SK-N-SH treated with all-trans-retinoic acid at 6 μM for 48 hours (cell line): ENCODE results near the gene XAB2.

Experiments used
- ARNTL ChIP-seq: fragments of 450-650 bp; formaldehyde crosslinking; IDR thresholded peaks from 2 replicates; pipeline ENCODE4 v1.5.0; 2020; ENCODE audit warnings: low read depth, mild to moderate bottlenecking, moderate library complexity, borderline replicate concordance
- CREB5 ChIP-seq: fragments of 250-450 bp; sonication (Bioruptor Pico); IDR thresholded peaks from 2 replicates; pipeline ENCODE4 v1.5.1; 2020; ENCODE audit warnings: low read depth, mild to moderate bottlenecking, moderate library complexity
- CSDC2 ChIP-seq: fragments of 250-450 bp; sonication (Bioruptor Pico); IDR thresholded peaks from 2 replicates; pipeline ENCODE4 v1.5.0; 2020; ENCODE audit warnings: mild to moderate bottlenecking, moderate library complexity
- ESRRG ChIP-seq: fragments of 250-450 bp; sonication (Bioruptor Pico); IDR thresholded peaks from 2 replicates; pipeline ENCODE4 v1.6.1; 2021; ENCODE audit warnings: mild to moderate bottlenecking
- PATZ1 ChIP-seq: fragments of 250-450 bp; sonication (Bioruptor Pico); IDR thresholded peaks from 2 replicates; pipeline ENCODE4 v1.8.0; 2020; ENCODE audit warnings: mild to moderate bottlenecking, moderate library complexity, borderline replicate concordance
- POU6F1 ChIP-seq: fragments of 250-450 bp; sonication (Bioruptor Pico); IDR thresholded peaks from 2 replicates; pipeline ENCODE4 v1.8.0; 2021; ENCODE audit warnings: low read depth, mild to moderate bottlenecking, moderate library complexity, borderline replicate concordance
- PPARA ChIP-seq: fragments of 250-450 bp; sonication (Bioruptor Pico); IDR thresholded peaks from 2 replicates; pipeline ENCODE4 v1.5.0; 2020; ENCODE audit warnings: mild to moderate bottlenecking, borderline replicate concordance
- RARB ChIP-seq: fragments of 250-450 bp; sonication (Bioruptor Pico); IDR thresholded peaks from 2 replicates; pipeline ENCODE4 v1.8.0; 2021; ENCODE audit warnings: mild to moderate bottlenecking, moderate library complexity
- TCF4 ChIP-seq: fragments of 250-450 bp; sonication (Bioruptor Pico); IDR thresholded peaks from 2 replicates; pipeline ENCODE4 v1.8.0; 2021; ENCODE audit warnings: mild to moderate bottlenecking, moderate library complexity, borderline replicate concordance
- TOX ChIP-seq: fragments of 250-450 bp; sonication (Bioruptor Pico); IDR thresholded peaks from 2 replicates; pipeline ENCODE4 v1.8.0; 2021; ENCODE audit warnings: mild to moderate bottlenecking, moderate library complexity, borderline replicate concordance
- TSHZ2 ChIP-seq: fragments of 250-450 bp; sonication (Bioruptor Pico); IDR thresholded peaks from 2 replicates; pipeline ENCODE4 v1.5.0; 2020; ENCODE audit warnings: mild to moderate bottlenecking, moderate library complexity
- ZFP3 ChIP-seq: fragments of 250-450 bp; sonication (Bioruptor Pico); IDR thresholded peaks from 2 replicates; pipeline ENCODE4 v1.5.0; 2020; ENCODE audit warnings: mild to moderate bottlenecking, moderate library complexity
- ZNF70 ChIP-seq: fragments of 450-650 bp; formaldehyde crosslinking; IDR thresholded peaks from 2 replicates; pipeline ENCODE4 v1.5.0; 2020; ENCODE audit warnings: mild to moderate bottlenecking, moderate library complexity

- no peak for TF ChIP-seq PATZ1 (CRISPR knock-in tag)
- TF ChIP-seq ESRRG, result no peak
- TF ChIP-seq TOX, result no peak
- no peak for TF ChIP-seq ZFP3
- TF ChIP-seq RARB (CRISPR knock-in tag), result no peak
- no peak for TF ChIP-seq POU6F1 (CRISPR knock-in tag)
- TF ChIP-seq CSDC2, result no peak
- no peak for TF ChIP-seq PPARA (CRISPR knock-in tag)
- no peak for TF ChIP-seq TCF4 (CRISPR knock-in tag)
- TF ChIP-seq CREB5 (CRISPR knock-in tag), result no peak
- TF ChIP-seq ZNF70 (CRISPR knock-in tag), result no peak
- TF ChIP-seq TSHZ2, result no peak
- TF ChIP-seq ARNTL, result no peak
Observed at GRCh38 chr19:7676376-7676775, 47.0 kb upstream of the XAB2 start.
